IMR-90 (cell line): Measurements from ENCODE around the gene BCL2. TPM values are rescaled to one million over a fixed set of nuclear protein-coding genes. Genes with fewer than 3 reads are reported as not detected.

Experiments
- ATAC-seq: fragments of 200-7000 bp; cut with Tn5 transposase; 2 replicates; pipeline ENCODE4 v1.9.1; 2020; ENCODE audit warnings: low read depth, mild to moderate bottlenecking, moderate library complexity
- BruUV-seq: library from RNA; stranded (reverse); fragments of 400-500 nt; replicated peaks from 2 replicates; lab custom pipeline; 2021; lab: Mats Ljungman, UMichigan
- CTCF ChIA-PET: fragments of 300-600 bp; formaldehyde crosslinking; extraction: SDS; loops from one replicate; lab custom pipeline; 2021; ENCODE audit warnings: antibody characterized with exemption; lab: Yijun Ruan, JAX
- POLR2A ChIA-PET: fragments of 300-600 bp; sonication (Branson Sonifier 250); formaldehyde crosslinking; loops from one replicate; lab custom pipeline; 2022; ENCODE audit warnings: antibody characterized with exemption; ENCODE audit not compliant: unreplicated experiment; lab: Charles Lee
- DNase-seq: peaks from one replicate; pipeline ENCODE4 v3.0.0; 2013
- H2AFZ ChIP-seq: replicated peaks from 2 replicates; pipeline ENCODE3; 2013; ENCODE audit warnings: low read length, mild to moderate bottlenecking; ENCODE audit not compliant: poor library complexity
- H2AK5ac ChIP-seq: 2 replicates; pipeline ENCODE4 v1.6.1; 2013; ENCODE audit warnings: low read depth, low read length, inconsistent platforms
- H2AK9ac ChIP-seq: replicated peaks from 2 replicates; pipeline ENCODE3; 2013; ENCODE audit warnings: mild to moderate bottlenecking, low read depth, low read length, moderate library complexity; ENCODE audit not compliant: poor library complexity
- H2BK120ac ChIP-seq: 2 replicates; pipeline ENCODE4 v1.6.1; 2013; ENCODE audit warnings: low read depth, low read length, inconsistent platforms
- H2BK15ac ChIP-seq: 3 replicates; pipeline ENCODE4 v1.6.1; 2013; ENCODE audit warnings: low read depth, low read length, inconsistent platforms
- H2BK20ac ChIP-seq: 2 replicates; pipeline ENCODE4 v1.6.1; 2013; ENCODE audit warnings: low read depth, mild to moderate bottlenecking, inconsistent platforms, low read length, moderate library complexity
- H2BK5ac ChIP-seq: 2 replicates; pipeline ENCODE4 v1.6.1; 2013; ENCODE audit warnings: mild to moderate bottlenecking, low read depth, low read length, inconsistent platforms; ENCODE audit not compliant: poor library complexity, severe bottlenecking
- H3K14ac ChIP-seq: replicated peaks from 2 replicates; pipeline ENCODE4 v1.6.1; 2013; ENCODE audit warnings: low read depth, low read length, inconsistent platforms
- H3K18ac ChIP-seq: 2 replicates; pipeline ENCODE4 v1.6.1; 2013; ENCODE audit warnings: low read depth, low read length, control low read depth
- H3K23ac ChIP-seq: 2 replicates; pipeline ENCODE4 v1.6.1; 2013; ENCODE audit warnings: low read depth, low read length, inconsistent platforms
- H3K27ac ChIP-seq: 2 replicates; pipeline ENCODE4 v1.5.1; 2013; ENCODE audit warnings: mild to moderate bottlenecking, control low read depth, low read length; ENCODE audit not compliant: insufficient read depth
- H3K27me3 ChIP-seq: 2 replicates; pipeline ENCODE4 v1.6.1; 2013; ENCODE audit warnings: low read length; ENCODE audit not compliant: control insufficient read depth, insufficient read depth
- H3K36me3 ChIP-seq: 2 replicates; pipeline ENCODE4 v1.6.1; 2013; ENCODE audit warnings: low read length, mixed read lengths; ENCODE audit not compliant: control insufficient read depth, insufficient read depth
- H3K4ac ChIP-seq: 2 replicates; pipeline ENCODE4 v1.6.1; 2013; ENCODE audit warnings: low read depth, low read length, inconsistent platforms
- H3K4me1 ChIP-seq: 2 replicates; pipeline ENCODE4 v1.6.1; 2013; ENCODE audit warnings: low read length, mixed read lengths; ENCODE audit not compliant: control insufficient read depth, insufficient read depth
- H3K4me2 ChIP-seq: 2 replicates; pipeline ENCODE4 v1.6.1; 2013; ENCODE audit warnings: low read depth, mild to moderate bottlenecking, control low read depth, low read length, moderate library complexity
- H3K4me3 ChIP-seq: 2 replicates; pipeline ENCODE4 v1.5.1; 2013; ENCODE audit warnings: low read depth, mild to moderate bottlenecking, control low read depth, low read length, moderate library complexity; ENCODE audit not compliant: insufficient read depth
- H3K56ac ChIP-seq: 2 replicates; pipeline ENCODE4 v1.6.1; 2013; ENCODE audit warnings: low read length, inconsistent platforms; ENCODE audit not compliant: insufficient read depth; ENCODE audit errors: extremely low read depth
- H3K79me1 ChIP-seq, 2 experiments: 2 replicates each; pipeline ENCODE4 v1.6.1; 2013; ENCODE audit warnings: low read length in 2 of 2, inconsistent platforms in 1 of 2, low read depth in 1 of 2
- H3K9ac ChIP-seq: 2 replicates; pipeline ENCODE4 v1.6.1; 2013; ENCODE audit warnings: low read depth, low read length, control low read depth
- H3K9me1 ChIP-seq: 2 replicates; pipeline ENCODE4 v1.6.1; 2013; ENCODE audit warnings: low read length, inconsistent platforms; ENCODE audit not compliant: insufficient read depth
- H3K9me3 ChIP-seq: 2 replicates; pipeline ENCODE4 v1.6.1; 2013; ENCODE audit warnings: low read length; ENCODE audit not compliant: control insufficient read depth, insufficient read depth
- H4K20me1 ChIP-seq: 2 replicates; pipeline ENCODE4 v1.6.1; 2013; ENCODE audit warnings: low read length, inconsistent platforms; ENCODE audit not compliant: insufficient read depth
- H4K5ac ChIP-seq: 2 replicates; pipeline ENCODE4 v1.6.1; 2013; ENCODE audit warnings: mild to moderate bottlenecking, low read depth, low read length, control low read depth
- H4K8ac ChIP-seq, 2 experiments: 2 replicates each; pipeline ENCODE4 v1.6.1; 2013; ENCODE audit warnings: low read depth in 2 of 2, low read length in 2 of 2, control low read depth in 1 of 2, inconsistent platforms in 1 of 2
- H4K91ac ChIP-seq: 2 replicates; pipeline ENCODE4 v1.6.1; 2013; ENCODE audit warnings: low read depth, low read length, inconsistent platforms; ENCODE audit not compliant: insufficient read depth
- MAZ ChIP-seq: IDR thresholded peaks from 2 replicates; pipeline ENCODE4 v1.6.1; 2012; ENCODE audit warnings: low read depth, mild to moderate bottlenecking, low read length, improper control_type of control experiment, moderate library complexity, borderline replicate concordance
- MXI1 ChIP-seq: IDR thresholded peaks from 2 replicates; pipeline ENCODE4 v1.6.1; 2012; ENCODE audit warnings: low read depth, mild to moderate bottlenecking, low read length, moderate library complexity, borderline replicate concordance
- WGBS, 2 experiments: methylation state at CpG; one replicate each; pipeline versions ENCODE4 v1.1.5 to v1.1.7; 2013; ENCODE audit warnings: missing lambda C conversion rate in 2 of 2; ENCODE audit not compliant: insufficient read length in 1 of 2; ENCODE audit errors: extremely low coverage in 2 of 2; 5-methylcytosine and 5-hydroxymethylcytosine counted together
- dilution Hi-C: fragments of 300-500 bp; cut with HindIII; formaldehyde crosslinking; loops from one replicate; pipeline ENCODE4 v1.14.3; 2018; ENCODE audit warnings: low sequenced_read_pairs; ENCODE audit not compliant: unreplicated experiment
- in situ Hi-C: fragments of 300-500 bp; cut with MboI; formaldehyde crosslinking; loops from 3 replicates; pipeline ENCODE4 v1.14.3; 2019; ENCODE audit warnings: low sequenced_read_pairs, inconsistent platforms, mixed read lengths
- intact Hi-C: fragments of 100-400 bp; cut with micrococcal nuclease; formaldehyde crosslinking; loops from 2 replicates; pipeline ENCODE4 v1.10.0; 2022
- polyA plus RNA-seq, 3 experiments: library from polyadenylated mRNA; depleted of rRNA; stranded (reverse); fragments of >200 nt; gene quantifications; 2 replicates each; pipeline ENCODE4 v1.2.3, GENCODE V29; 2012; ENCODE audit warnings: low replicate concordance in 1 of 3
- total RNA-seq: library from RNA; depleted of rRNA; stranded (reverse); fragments of >200 nt; gene quantifications from 2 replicates; pipeline ENCODE4 v1.2.3, GENCODE V29; 2012

Gene BCL2
- total and polyA plus RNA-seq, 2 of the 4 experiments (the other 2 are of a cell fraction): 0.24 to 0.54 TPM

DNA sequence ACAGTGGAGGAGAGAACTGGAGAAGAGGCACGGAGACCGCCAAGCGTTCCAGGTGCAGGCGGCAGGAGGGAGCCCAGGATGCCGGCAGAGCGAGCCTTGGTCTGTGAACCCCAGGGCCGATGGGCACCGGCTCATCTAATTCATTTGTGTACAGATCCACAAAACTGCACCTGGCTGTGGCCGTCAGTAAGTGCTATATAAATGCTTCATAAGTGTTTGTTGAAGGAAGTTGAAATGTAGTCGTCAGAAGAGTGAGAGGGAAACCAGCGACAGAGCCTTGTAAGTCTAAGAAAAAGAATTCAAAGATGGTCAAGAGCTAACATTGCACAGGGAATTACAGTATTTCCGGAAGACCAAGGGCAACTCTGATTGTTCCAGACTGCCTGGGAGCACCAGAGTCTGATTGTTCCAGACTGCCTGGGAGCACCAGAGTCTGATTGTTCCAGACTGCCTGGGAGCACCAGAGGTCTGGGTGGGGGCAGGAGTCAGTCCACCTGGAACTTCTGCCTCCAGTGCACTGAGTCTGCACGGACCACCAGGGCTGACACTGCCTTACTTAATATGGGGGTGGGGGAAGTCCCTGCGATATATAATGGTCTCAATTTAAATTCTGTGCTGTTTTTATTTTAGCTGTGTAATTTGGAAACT is 112.3 kb downstream of the BCL2 start:
- BruUV-seq: no TSS peak
- no peak overlapping the region for H3K4ac ChIP-seq
- no peak overlapping the region for H3K4me3 ChIP-seq
- ATAC-seq (no peak), DNase-seq (no peak)
- H4K8ac ChIP-seq: no peak overlapping the region
- H4K5ac ChIP-seq: no peak overlapping the region
- no peaks in the 10 kb centered on the region for H3K36me3 ChIP-seq
- POLR2A ChIA-PET: no interaction called here
- no peak overlapping the region for H4K91ac ChIP-seq
- no peak overlapping the region for H3K4me2 ChIP-seq
- H3K56ac ChIP-seq: no peak overlapping the region
- no peaks in the 10 kb centered on the region for H3K9me3 ChIP-seq
- H3K18ac ChIP-seq: no peak overlapping the region
- dilution Hi-C loops (no loop called here), intact Hi-C loops (no loop called here), in situ Hi-C loops (no loop called here)
- TF ChIP-seq MXI1: no peak
- TF ChIP-seq MAZ: no peak
- H2BK15ac ChIP-seq: no peak overlapping the region
- CTCF ChIA-PET: no interaction called here
- no peaks in the 10 kb centered on the region for H3K9me1 ChIP-seq
- no peak overlapping the region for H3K9ac ChIP-seq
- H4K20me1 ChIP-seq: no peaks in the 10 kb centered on the region
- H2BK20ac ChIP-seq: no peak overlapping the region
- H2BK120ac ChIP-seq: no peak overlapping the region
- H2AK5ac ChIP-seq: no peak overlapping the region
- H3K27me3 ChIP-seq: peaks cover 22% of the 10 kb centered on the region
- 62% methylated on average over 11 of the region's 14 CpGs; no CpG with 5 or more reads in 1 of the 2 experiments for WGBS, 2 experiments
- no peak overlapping the region for H3K23ac ChIP-seq
- no peak overlapping the region for H2BK5ac ChIP-seq
- H3K14ac ChIP-seq: no peak overlapping the region
- H2AK9ac ChIP-seq: no peak overlapping the region
- no peak overlapping the region for H2AFZ ChIP-seq
- no peaks in the 10 kb centered on the region for H3K79me1 ChIP-seq
- H3K4me1 ChIP-seq: no peaks in the 10 kb centered on the region
- no peak overlapping the region for H3K27ac ChIP-seq
